Vagina (tissue), 2 donors: ENCODE measurements around the gene CEP104.

Source experiments
- POLR2AphosphoS5 ChIP-seq, 2 donors: sonication (generic); formaldehyde crosslinking; IDR thresholded peaks; one replicate each; pipeline ENCODE4 v1.9.0; 2017; ENCODE audit warnings: antibody characterized with exemption in 2 of 2, mild to moderate bottlenecking in 2 of 2, low read depth in 1 of 2; ENCODE audit not compliant: insufficient read depth in 1 of 2
- TF ChIP-seq, protein P1 (sequence below), 3 experiments: fragments of 450-650 bp in 2 of 3; fragments of 200-600 bp in 1 of 3; sonication (generic) in 1 of 3; IDR thresholded peaks; one replicate each; pipeline ENCODE4 v1.5.1; 2017 to 2019; ENCODE audit warnings: antibody characterized with exemption in 3 of 3, mild to moderate bottlenecking in 2 of 3, moderate library complexity in 2 of 3

DNA sequence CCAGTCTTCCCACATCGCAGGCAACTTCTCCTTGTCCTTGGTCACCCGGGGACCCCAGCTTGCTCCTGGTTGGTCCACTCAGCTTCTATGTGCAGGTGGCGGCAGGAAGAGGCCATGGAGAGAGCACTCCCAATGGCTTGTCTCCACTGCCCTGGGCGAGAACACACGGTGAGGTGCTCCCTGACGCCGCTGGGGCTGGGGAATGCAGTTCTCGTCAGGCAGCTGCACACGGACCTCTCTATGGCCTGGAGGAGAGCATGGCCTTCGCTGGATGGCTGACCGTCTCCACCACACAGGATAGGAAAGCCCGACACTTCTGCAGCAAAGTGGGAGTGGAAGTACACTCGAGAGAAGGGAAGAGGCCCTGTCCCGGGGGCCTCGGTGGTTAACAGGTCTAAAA lies 31.3 kb upstream of the CEP104 start:
- TF ChIP-seq, protein P1, sequence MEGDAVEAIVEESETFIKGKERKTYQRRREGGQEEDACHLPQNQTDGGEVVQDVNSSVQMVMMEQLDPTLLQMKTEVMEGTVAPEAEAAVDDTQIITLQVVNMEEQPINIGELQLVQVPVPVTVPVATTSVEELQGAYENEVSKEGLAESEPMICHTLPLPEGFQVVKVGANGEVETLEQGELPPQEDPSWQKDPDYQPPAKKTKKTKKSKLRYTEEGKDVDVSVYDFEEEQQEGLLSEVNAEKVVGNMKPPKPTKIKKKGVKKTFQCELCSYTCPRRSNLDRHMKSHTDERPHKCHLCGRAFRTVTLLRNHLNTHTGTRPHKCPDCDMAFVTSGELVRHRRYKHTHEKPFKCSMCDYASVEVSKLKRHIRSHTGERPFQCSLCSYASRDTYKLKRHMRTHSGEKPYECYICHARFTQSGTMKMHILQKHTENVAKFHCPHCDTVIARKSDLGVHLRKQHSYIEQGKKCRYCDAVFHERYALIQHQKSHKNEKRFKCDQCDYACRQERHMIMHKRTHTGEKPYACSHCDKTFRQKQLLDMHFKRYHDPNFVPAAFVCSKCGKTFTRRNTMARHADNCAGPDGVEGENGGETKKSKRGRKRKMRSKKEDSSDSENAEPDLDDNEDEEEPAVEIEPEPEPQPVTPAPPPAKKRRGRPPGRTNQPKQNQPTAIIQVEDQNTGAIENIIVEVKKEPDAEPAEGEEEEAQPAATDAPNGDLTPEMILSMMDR (IDR thresholded peaks at IDR 0.05), result no peak
- TF ChIP-seq POLR2AphosphoS5 (IDR thresholded peaks at IDR 0.05; ENCODE audit: insufficient read depth in 1 of 2, low read depth in 1 of 2), result no peak
